KBM-7 (cell line): ENCODE results near the gene BEAN1.

ENCODE experiments used
- DNase-seq: peaks from one replicate; pipeline ENCODE4 v3.0.0-alpha.2; 2015
- in situ Hi-C: fragments of 300-500 bp; cut with MboI; formaldehyde crosslinking; loops from 2 replicates; pipeline ENCODE4 v1.14.3; 2020; ENCODE audit warnings: low sequenced_read_pairs, low pct_unique_long_range_greater_than_20kb, mixed read lengths

Gene BEAN1

GRCh38 chr16:66523861-66524354 lies 96.8 kb downstream of the BEAN1 start:
- DNase-seq: peak; percentile 95
- in situ Hi-C loops: no loop called here

- peak; percentile 96 for DNase-seq
- in situ Hi-C loops: no loop called here
Measured at GRCh38 chr16:66524601-66525164, 97.6 kb downstream of the BEAN1 start.

- DNase-seq: peak; percentile 29
- in situ Hi-C loops: no loop called here
Measured at GRCh38 chr16:66525396-66526180, 98.5 kb downstream of the BEAN1 start.

GRCh38 chr16:66528294-66528693 lies 101.2 kb downstream of the BEAN1 start:
- in situ Hi-C loops: no loop called here

GRCh38 chr16:66529475-66529874 lies 102.4 kb downstream of the BEAN1 start:
- in situ Hi-C loops: no loop called here
- no peak for DNase-seq

More at GRCh38 chr16:66528294-66528693, 101.2 kb downstream of the BEAN1 start:
- no peak for DNase-seq
